Raji (cell line): ENCODE results near the gene CPT1A.

ENCODE experiments used
- POLR2A ChIP-seq: IDR thresholded peaks from 2 replicates; pipeline ENCODE4 v1.6.1; 2011; ENCODE audit warnings: low read depth, low read length, control low read depth; ENCODE audit not compliant: insufficient read depth

The CPT1A gene

DNA sequence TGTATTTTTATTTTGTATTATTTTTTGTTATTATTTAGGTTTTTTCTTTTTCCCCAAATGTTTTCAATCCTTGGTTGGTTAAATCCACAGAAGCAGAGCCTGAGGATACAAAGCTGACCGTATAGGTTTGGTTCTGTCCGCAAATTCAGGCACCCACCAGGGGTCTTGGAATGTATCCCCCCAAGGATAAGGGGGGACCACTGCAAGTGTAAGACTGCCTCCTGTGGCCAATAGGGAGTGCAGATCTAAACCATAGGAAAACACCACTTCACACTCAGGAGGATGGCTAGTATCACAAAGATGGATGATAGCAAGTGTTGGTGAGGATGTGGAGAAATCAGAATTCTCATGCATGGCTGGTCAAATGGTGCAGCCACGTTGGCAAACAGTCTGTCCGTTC, 20.0 kb downstream of the CPT1A start:
- no peak for TF ChIP-seq POLR2A

DNA sequence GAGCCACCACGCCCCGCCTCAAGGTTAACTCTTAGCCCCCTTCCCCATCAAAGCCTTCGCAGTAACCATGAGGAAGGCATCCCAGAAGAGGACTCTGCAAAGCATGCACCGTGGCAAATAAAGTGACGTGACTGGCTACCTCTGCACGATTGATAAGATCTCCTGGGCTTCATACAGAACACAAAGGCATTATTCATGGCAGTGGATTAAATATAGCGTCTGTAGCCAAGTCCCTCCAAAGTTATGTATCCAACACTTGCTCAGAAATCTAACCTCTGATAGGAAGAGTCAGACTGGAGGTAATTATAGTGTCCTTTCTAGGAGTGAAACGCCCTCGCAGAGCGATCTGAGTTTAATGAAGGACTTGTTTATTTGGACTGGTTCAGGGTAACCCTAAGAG, 22.4 kb downstream of the CPT1A start:
- TF ChIP-seq POLR2A = no peak

DNA sequence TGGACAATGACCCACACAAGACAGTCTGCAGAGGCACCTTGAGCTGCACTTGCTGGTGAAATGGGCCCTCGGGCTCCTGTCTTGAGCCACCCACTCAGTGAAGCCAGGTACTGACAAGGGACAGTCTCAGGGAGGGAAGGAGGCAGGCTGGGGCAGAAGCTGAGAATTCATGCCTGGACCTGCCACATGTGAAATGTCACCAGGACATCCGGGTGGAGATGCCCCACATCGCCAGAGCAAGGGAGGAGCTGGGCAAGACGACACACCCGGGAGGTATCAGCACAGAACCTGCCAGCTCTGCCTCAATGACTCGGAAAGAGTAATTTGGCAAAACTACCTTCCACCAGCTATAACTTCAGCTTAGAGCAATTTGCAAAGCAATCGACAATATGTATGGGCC, 23.5 kb downstream of the CPT1A start:
- no peak for TF ChIP-seq POLR2A

- TF ChIP-seq POLR2A = no peak
These were observed 24.2 kb downstream of the CPT1A start for GRCh38 chr11:68817554-68817953.

- TF ChIP-seq POLR2A = no peak
These were observed 24.7 kb downstream of the CPT1A start for GRCh38 chr11:68816917-68817419.

DNA sequence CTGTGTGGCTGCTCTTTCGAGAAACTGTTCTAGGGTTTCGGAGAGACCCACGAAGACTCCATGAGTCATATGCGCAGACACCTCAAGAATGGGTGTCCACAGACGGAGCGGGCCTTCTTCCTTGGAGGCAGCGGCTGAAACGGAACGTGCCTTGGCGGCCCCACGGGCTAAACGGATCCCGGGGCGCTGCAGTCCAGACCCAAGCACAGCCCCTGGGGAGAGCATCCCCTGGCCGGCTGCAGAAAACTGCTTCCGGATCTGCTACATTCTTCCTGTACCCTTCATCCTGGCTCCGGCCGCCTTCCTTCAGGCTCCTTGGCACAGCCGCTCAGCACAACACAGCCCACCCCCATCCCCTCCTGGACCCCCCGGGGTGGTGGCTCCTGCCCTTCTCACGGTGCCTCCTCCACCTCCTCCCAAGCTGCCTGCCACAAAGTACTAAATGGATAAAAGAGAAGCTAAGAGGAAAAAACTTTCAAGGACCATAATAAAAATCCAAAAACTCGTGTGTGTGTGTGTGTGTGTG, 25.4 kb downstream of the CPT1A start:
- TF ChIP-seq POLR2A = no peak

DNA sequence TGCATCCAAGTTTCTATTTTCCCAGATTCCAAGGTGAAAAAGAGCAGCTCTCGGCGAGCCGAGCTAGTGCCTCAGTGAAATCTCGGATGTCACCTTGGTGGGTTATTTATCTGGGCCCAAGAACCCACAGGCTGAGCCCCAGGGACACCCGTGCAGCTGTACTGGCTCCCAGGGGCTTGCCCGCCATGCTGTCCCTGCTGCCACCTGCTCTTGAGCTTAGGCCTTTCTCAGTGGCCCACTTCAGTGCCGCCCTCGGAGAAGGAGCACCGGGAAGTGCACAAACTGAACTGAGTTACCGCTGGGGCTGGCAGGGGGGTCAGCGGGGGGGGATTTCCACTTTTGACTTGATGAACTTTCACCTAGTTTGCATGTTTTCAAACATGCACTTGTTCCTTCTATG, 27.9 kb downstream of the CPT1A start:
- TF ChIP-seq POLR2A = no peak

DNA sequence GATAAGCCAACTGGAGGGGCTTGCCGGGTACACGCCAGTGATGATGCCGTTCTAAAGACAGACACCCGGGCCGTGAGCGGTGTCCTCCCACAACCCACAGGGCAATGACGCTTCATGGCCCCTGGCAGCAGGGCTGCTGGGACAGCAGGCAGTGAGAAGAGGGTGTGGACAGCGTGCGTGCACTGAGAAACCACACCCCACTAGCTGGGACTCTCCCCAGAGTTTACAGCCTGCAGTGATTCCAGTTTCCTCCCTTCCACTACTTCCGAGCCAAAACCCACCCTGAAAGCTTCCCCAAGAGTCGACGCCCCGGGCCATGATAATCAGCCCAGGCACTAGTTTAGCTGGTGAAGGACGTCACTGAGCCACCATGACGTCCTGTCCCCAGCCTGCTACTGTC, 29.2 kb downstream of the CPT1A start:
- no peak for TF ChIP-seq POLR2A

DNA sequence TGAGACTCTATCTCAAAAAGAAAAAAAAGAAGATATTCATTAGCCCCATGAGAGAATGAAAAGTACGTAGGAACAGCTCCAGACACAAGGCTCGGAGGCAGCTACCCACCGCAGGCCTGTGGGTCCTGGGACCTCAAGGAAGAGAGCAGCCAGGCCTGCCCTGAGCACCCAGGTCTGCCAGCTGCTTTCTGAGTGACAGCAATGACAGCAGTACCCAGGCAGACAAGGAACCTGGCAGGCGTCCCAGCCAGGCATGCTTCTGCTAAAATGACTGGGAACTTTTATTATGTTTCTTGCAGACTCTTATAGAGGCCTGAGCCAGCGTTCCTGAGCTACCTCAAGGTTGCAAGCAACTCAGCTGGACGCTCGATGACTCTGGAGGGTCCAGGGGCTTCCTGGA, 31.6 kb downstream of the CPT1A start:
- TF ChIP-seq POLR2A = no peak

- no peak for TF ChIP-seq POLR2A
These were observed 32.2 kb downstream of the CPT1A start for GRCh38 chr11:68809506-68809905.

DNA sequence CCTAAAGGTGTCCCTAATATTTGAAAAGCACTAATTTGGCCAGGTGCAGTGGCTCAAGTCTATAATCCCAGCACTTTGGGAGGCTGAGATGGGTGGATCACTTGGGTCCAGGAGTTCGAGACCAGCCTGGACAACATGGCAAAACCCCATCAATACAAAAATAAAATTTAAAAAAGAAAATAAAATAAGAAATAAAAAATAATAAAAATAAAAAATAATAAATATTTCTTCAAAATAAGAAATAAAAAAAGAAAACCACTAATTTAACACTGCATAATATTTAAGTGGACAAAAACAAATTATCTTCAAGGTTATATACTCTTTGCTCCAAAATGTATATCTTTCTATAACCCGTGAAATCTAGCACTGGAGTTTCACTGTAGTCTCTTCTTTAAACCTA, 32.9 kb downstream of the CPT1A start:
- TF ChIP-seq POLR2A = no peak

- TF ChIP-seq POLR2A = no peak
These were observed 34.5 kb downstream of the CPT1A start for GRCh38 chr11:68806931-68807844.

- no peak for TF ChIP-seq POLR2A
These were observed 36.9 kb downstream of the CPT1A start for GRCh38 chr11:68804786-68805185.

- no peak for TF ChIP-seq POLR2A
These were observed 38.0 kb downstream of the CPT1A start for GRCh38 chr11:68803766-68804165.

- TF ChIP-seq POLR2A = no peak
These were observed 43.4 kb downstream of the CPT1A start for GRCh38 chr11:68798221-68798813.

GRCh38 chr11:68796801-68797200, 44.9 kb downstream of the CPT1A start:
- TF ChIP-seq POLR2A = no peak
